PC-3 (cell line): ENCODE measurements around the gene GTF3C4.

Experiments used
- EZH2 ChIP-seq: fragments of 300-600 bp; sonication (generic); IDR thresholded peaks from one replicate; pipeline ENCODE4 v1.6.1; 2017; ENCODE audit warnings: antibody characterized with exemption, mild to moderate bottlenecking, low read length; ENCODE audit not compliant: unreplicated experiment
- TF ChIP-seq, protein P1 (sequence below): fragments of 300-600 bp; sonication (generic); conservative IDR thresholded peaks from 2 replicates; pipeline ENCODE4 v1.5.1; 2017; ENCODE audit warnings: antibody characterized with exemption, low read depth, mild to moderate bottlenecking, low read length

DNA sequence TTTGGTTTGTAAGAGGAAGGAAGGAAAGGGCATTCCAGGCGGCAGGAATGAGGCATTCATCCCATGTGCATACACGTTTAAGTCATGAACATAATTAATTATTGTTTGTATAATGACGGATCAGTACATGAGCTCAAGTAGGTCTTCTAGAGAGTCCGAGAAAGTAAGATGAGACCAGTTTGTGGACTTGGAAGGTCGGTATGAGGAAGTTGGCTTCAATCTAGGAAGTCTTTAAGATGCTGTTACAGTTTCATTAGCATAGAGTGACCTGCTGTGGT, 2.1 kb downstream of the GTF3C4 start:
- TF ChIP-seq, protein P1, sequence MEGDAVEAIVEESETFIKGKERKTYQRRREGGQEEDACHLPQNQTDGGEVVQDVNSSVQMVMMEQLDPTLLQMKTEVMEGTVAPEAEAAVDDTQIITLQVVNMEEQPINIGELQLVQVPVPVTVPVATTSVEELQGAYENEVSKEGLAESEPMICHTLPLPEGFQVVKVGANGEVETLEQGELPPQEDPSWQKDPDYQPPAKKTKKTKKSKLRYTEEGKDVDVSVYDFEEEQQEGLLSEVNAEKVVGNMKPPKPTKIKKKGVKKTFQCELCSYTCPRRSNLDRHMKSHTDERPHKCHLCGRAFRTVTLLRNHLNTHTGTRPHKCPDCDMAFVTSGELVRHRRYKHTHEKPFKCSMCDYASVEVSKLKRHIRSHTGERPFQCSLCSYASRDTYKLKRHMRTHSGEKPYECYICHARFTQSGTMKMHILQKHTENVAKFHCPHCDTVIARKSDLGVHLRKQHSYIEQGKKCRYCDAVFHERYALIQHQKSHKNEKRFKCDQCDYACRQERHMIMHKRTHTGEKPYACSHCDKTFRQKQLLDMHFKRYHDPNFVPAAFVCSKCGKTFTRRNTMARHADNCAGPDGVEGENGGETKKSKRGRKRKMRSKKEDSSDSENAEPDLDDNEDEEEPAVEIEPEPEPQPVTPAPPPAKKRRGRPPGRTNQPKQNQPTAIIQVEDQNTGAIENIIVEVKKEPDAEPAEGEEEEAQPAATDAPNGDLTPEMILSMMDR, result 0 out of 2 replicates have a peak, but pooled peaks have one; percentile 21
- TF ChIP-seq EZH2, result no peak
